GM15510 (cell line): Measurements from ENCODE around the gene PPIP5K1.
A peak's percentile ranks its signal among the peaks of the same experiment; 100 is the strongest.

Source experiments
- POLR2A ChIP-seq: IDR thresholded peaks from 3 replicates; pipeline ENCODE4 v1.6.1; 2011; ENCODE audit warnings: borderline replicate concordance; ENCODE audit not compliant: insufficient read length; ENCODE audit errors: extremely low read depth

PPIP5K1 gene

GRCh38 chr15:43516801-43517353 is 73.1 kb downstream of the PPIP5K1 start:
- TF ChIP-seq POLR2A, result no peak

GRCh38 chr15:43516185-43516584 is 73.8 kb downstream of the PPIP5K1 start:
- no peak for TF ChIP-seq POLR2A

GRCh38 chr15:43515741-43516140 is 74.3 kb downstream of the PPIP5K1 start:
- TF ChIP-seq POLR2A, result no peak

GRCh38 chr15:43514241-43515057 is 75.6 kb downstream of the PPIP5K1 start:
- TF ChIP-seq POLR2A, result no peak

GRCh38 chr15:43513550-43513949 is 76.5 kb downstream of the PPIP5K1 start:
- no peak for TF ChIP-seq POLR2A

GRCh38 chr15:43511012-43511885 is 78.8 kb downstream of the PPIP5K1 start:
- no peak for TF ChIP-seq POLR2A

GRCh38 chr15:43510200-43511011 is 79.6 kb downstream of the PPIP5K1 start:
- TF ChIP-seq POLR2A, result peak; percentile 48

- no peak for TF ChIP-seq POLR2A
These were observed 80.3 kb downstream of the PPIP5K1 start for GRCh38 chr15:43509660-43510199.

- TF ChIP-seq POLR2A, result no peak
These were observed 80.9 kb downstream of the PPIP5K1 start for GRCh38 chr15:43508991-43509659.

GRCh38 chr15:43508421-43508820 is 81.6 kb downstream of the PPIP5K1 start:
- no peak for TF ChIP-seq POLR2A

GRCh38 chr15:43505738-43506137 is 84.3 kb downstream of the PPIP5K1 start:
- TF ChIP-seq POLR2A, result no peak

- no peak for TF ChIP-seq POLR2A
These were observed 90.4 kb downstream of the PPIP5K1 start for GRCh38 chr15:43499635-43500034.

- no peak for TF ChIP-seq POLR2A
These were observed 91.0 kb downstream of the PPIP5K1 start for GRCh38 chr15:43498990-43499389.
